IPS-15b (cell line): ENCODE data around the gene CD38.
"Not testable (repeated sequence)": the region's sequence is repeated elsewhere in the genome, so short reads cannot be mapped to it uniquely, and the experiment has no call there.

Source experiments
- H3K27me3 ChIP-seq: one replicate; pipeline ENCODE4 v1.6.1; 2013; ENCODE audit warnings: low read length; ENCODE audit not compliant: control insufficient read depth, insufficient read depth
- H3K36me3 ChIP-seq: one replicate; pipeline ENCODE4 v1.6.1; 2013; ENCODE audit warnings: low read length; ENCODE audit not compliant: control insufficient read depth, insufficient read depth
- H3K4me1 ChIP-seq: one replicate; pipeline ENCODE4 v1.6.1; 2013; ENCODE audit warnings: mild to moderate bottlenecking, low read length; ENCODE audit not compliant: control insufficient read depth, insufficient read depth
- H3K4me3 ChIP-seq: one replicate; pipeline ENCODE4 v1.5.1; 2013; ENCODE audit warnings: low read depth, low read length
- H3K9ac ChIP-seq: one replicate; pipeline ENCODE4 v1.6.1; 2013; ENCODE audit warnings: low read depth, mild to moderate bottlenecking, low read length
- H3K9me3 ChIP-seq: one replicate; pipeline ENCODE4 v1.6.1; 2013; ENCODE audit warnings: mild to moderate bottlenecking, low read length; ENCODE audit not compliant: control insufficient read depth, insufficient read depth

CD38 gene

GRCh38 chr4:15746110-15746509 lies 32.0 kb upstream of the CD38 start:
- no peak overlapping the region for H3K9ac ChIP-seq
- no peaks in the 10 kb centered on the region for H3K9me3 ChIP-seq
- H3K4me1 ChIP-seq: no peaks in the 10 kb centered on the region
- no peak overlapping the region for H3K4me3 ChIP-seq
- no peaks in the 10 kb centered on the region for H3K36me3 ChIP-seq
- no peaks in the 10 kb centered on the region for H3K27me3 ChIP-seq

DNA sequence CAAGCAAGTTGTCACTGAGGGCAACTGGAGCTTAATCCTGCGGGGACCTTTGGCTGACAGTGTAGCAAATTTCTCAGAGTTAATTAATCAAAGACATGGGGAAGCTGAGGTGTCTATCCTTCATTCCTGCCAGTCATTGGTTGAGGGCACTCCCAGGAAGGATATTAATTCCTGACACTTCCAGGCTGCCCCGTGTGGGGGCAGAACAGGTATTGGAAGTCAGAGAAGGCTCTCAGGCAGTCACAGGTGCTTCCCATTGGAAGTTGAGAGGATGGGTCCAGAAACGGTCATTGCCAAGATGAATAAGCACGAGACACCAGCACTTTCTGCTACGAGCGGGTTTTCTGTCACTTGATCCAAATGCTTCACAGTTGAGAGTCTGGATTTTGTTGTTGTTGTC lies 29.1 kb upstream of the CD38 start:
- no peaks in the 10 kb centered on the region for H3K4me1 ChIP-seq
- no peaks in the 10 kb centered on the region for H3K27me3 ChIP-seq
- H3K9me3 ChIP-seq: no peaks in the 10 kb centered on the region
- H3K36me3 ChIP-seq: no peaks in the 10 kb centered on the region
- no peak overlapping the region for H3K4me3 ChIP-seq
- H3K9ac ChIP-seq: no peak overlapping the region

DNA sequence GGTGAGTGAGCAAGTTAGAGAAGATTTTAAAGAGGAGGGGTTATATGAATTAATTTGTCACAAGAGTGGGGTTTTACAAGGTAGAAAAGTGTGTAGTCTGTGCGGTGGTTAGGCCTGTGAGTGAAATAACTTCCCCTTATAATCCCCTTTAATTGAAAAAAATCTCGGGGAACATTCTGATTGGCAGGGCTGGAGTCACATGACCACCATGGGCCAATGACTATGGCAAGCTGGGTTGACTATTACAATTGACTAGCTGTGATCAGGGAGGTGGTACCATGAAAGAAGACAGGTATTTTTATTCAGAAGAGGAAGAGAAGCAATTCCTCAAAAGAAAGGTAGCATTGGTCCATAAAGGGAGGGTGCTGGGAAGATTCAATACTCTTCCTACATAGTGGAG lies 27.0 kb upstream of the CD38 start:
- no peaks in the 10 kb centered on the region for H3K36me3 ChIP-seq

GRCh38 chr4:15753081-15753480 lies 25.0 kb upstream of the CD38 start:
- no peaks in the 10 kb centered on the region for H3K9me3 ChIP-seq
- H3K9ac ChIP-seq: no peak overlapping the region
- H3K4me1 ChIP-seq: no peaks in the 10 kb centered on the region
- H3K27me3 ChIP-seq: no peaks in the 10 kb centered on the region
- no peaks in the 10 kb centered on the region for H3K36me3 ChIP-seq
- no peak overlapping the region for H3K4me3 ChIP-seq

More for the DNA sequence above, 27.0 kb upstream of the CD38 start:
- H3K9me3 ChIP-seq: no peaks in the 10 kb centered on the region
- no peaks in the 10 kb centered on the region for H3K27me3 ChIP-seq
- no peak overlapping the region for H3K4me3 ChIP-seq
- H3K4me1 ChIP-seq: no peaks in the 10 kb centered on the region
- no peak overlapping the region for H3K9ac ChIP-seq

DNA sequence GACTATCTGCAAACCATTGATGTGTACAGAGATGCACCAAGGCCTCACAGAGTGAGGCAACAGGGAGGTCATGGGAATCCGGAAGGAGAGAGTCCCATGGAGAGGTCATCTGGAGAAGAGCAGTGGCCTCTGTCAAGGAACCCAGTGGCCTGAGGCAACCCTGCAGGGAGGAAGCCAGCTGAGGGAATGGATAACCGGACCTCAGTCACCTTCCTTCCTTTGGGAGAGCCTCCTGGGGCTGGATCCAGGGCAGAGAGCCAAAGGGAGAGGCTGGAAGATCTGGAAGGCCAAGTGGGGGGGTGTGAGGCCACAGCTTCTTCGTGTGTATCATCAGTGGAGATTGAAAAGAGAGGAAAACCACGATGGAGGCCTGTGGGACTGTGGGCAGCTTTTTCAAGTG lies 24.3 kb upstream of the CD38 start:
- Histone ChIP-seq H3K4me1 (no peaks in the 10 kb centered on the region), H3K4me3 (no peak overlapping the region), H3K36me3 (no peaks in the 10 kb centered on the region), H3K9me3 (no peaks in the 10 kb centered on the region), H3K27me3 (no peaks in the 10 kb centered on the region), H3K9ac (no peak overlapping the region)

- H3K4me1 ChIP-seq: no peaks in the 10 kb centered on the region
- H3K9me3 ChIP-seq: no peaks in the 10 kb centered on the region
- H3K36me3 ChIP-seq: no peaks in the 10 kb centered on the region
- H3K4me3 ChIP-seq: no peak overlapping the region
- no peak overlapping the region for H3K9ac ChIP-seq
- no peaks in the 10 kb centered on the region for H3K27me3 ChIP-seq
Measured at GRCh38 chr4:15754323-15754722, 23.8 kb upstream of the CD38 start.

GRCh38 chr4:15755321-15756155 lies 22.6 kb upstream of the CD38 start:
- Histone ChIP-seq H3K9me3 (no peaks in the 10 kb centered on the region), H3K36me3 (no peaks in the 10 kb centered on the region), H3K4me3 (no peak overlapping the region), H3K9ac (no peak overlapping the region), H3K27me3 (no peaks in the 10 kb centered on the region), H3K4me1 (no peaks in the 10 kb centered on the region)

DNA sequence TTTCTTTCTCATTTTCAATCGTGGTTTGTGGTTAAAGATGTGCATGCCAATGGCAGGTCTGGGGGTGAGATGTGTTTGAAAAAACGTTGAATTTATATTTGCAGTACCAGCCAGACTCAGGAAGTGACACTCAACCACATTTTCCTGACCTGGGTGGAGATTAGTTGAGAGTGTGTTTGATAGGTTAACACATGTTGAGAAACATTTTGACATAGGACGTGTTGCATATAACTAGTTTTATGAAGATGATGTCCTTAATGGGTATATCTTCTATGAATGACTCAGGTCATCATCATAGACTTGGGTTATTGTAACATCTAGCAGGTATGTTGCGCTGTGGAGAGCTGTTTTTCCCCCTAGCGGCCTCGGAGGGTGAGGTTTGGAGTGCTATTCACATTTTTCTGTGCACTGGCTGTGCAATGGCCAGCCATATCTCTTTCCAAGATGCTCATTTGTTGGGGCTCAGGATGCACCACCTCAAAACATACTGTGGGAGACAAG lies 21.7 kb upstream of the CD38 start:
- Histone ChIP-seq H3K9me3 (no peaks in the 10 kb centered on the region), H3K4me3 (no peak overlapping the region), H3K36me3 (no peaks in the 10 kb centered on the region), H3K27me3 (no peaks in the 10 kb centered on the region), H3K4me1 (no peaks in the 10 kb centered on the region), H3K9ac (no peak overlapping the region)

DNA sequence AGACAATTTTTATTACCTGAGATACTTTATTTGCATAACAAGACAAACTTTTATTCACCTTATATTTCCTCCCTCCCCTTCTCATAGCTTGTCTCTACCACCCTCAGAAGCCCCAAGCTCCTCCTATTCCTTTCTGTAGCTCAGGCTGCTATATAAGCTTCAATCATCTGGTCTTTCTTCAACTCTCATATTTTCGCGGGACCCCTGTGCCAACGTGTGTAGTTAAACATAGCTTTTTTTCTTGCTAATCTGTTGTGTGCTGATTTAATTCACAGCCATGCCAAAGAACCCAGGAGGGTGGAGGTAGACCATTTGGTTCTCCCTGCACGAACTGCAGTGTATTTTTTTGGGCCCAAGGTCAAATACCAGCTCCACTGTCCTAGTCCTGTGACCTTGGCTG lies 21.1 kb upstream of the CD38 start:
- Histone ChIP-seq H3K9ac (no peak overlapping the region), H3K4me1 (no peaks in the 10 kb centered on the region)

DNA sequence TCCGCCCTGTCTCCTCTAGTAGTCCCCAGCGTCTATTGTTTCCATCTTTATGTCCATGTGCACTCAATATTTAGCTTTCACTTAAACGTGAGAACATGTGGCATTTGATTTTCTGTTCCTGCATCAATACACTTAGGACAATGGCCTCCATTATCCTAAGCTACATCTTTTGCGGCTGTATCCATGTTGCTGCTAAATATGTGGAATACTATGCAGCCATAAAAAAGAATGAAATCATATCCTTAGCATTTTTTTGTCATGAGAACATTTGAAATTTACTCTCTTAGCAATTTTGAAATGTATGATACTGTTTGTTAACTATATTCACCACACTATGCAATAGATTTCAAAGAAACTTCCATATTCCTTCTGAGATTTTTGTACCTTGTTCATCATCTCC lies 19.8 kb upstream of the CD38 start:
- no peaks in the 10 kb centered on the region for H3K9me3 ChIP-seq
- H3K36me3 ChIP-seq: no peaks in the 10 kb centered on the region
- no peak overlapping the region for H3K9ac ChIP-seq
- no peaks in the 10 kb centered on the region for H3K4me1 ChIP-seq
- no peak overlapping the region for H3K4me3 ChIP-seq
- H3K27me3 ChIP-seq: no peaks in the 10 kb centered on the region

More for the DNA sequence above, 21.1 kb upstream of the CD38 start:
- Histone ChIP-seq H3K4me3 (no peak overlapping the region), H3K27me3 (no peaks in the 10 kb centered on the region), H3K9me3 (no peaks in the 10 kb centered on the region), H3K36me3 (no peaks in the 10 kb centered on the region)

GRCh38 chr4:15762460-15762859 lies 15.7 kb upstream of the CD38 start:
- H3K27me3 ChIP-seq, H3K9ac ChIP-seq, H3K4me3 ChIP-seq, H3K36me3 ChIP-seq, H3K9me3 ChIP-seq, H3K4me1 ChIP-seq: not testable (repeated sequence)

- H3K9ac ChIP-seq: no peak overlapping the region
Measured at GRCh38 chr4:15765391-15765790, 12.7 kb upstream of the CD38 start.

More at GRCh38 chr4:15765391-15765790, 12.7 kb upstream of the CD38 start:
- no peaks in the 10 kb centered on the region for H3K36me3 ChIP-seq
- H3K9me3 ChIP-seq: no peaks in the 10 kb centered on the region
- H3K4me3 ChIP-seq: no peak overlapping the region
- H3K4me1 ChIP-seq: no peaks in the 10 kb centered on the region
- no peaks in the 10 kb centered on the region for H3K27me3 ChIP-seq
